Adipocyte (in vitro differentiated cells): ENCODE measurements around the gene JADE1.
A peak's percentile ranks its signal among the peaks of the same experiment; 100 is the strongest.

ENCODE experiments used
- DNase-seq: peaks from one replicate; pipeline ENCODE4 v3.0.0-alpha.2; 2015; ENCODE audit warnings: low read depth
- H3K27me3 ChIP-seq: replicated peaks from 2 replicates; pipeline ENCODE4 v1.7.0; 2013; ENCODE audit warnings: mild to moderate bottlenecking, low read length, moderate library complexity; ENCODE audit not compliant: control insufficient read depth, insufficient read depth
- H3K36me3 ChIP-seq: 2 replicates; pipeline ENCODE4 v1.7.0; 2013; ENCODE audit warnings: low read length, mild to moderate bottlenecking, moderate library complexity; ENCODE audit not compliant: control insufficient read depth, insufficient read depth, severe bottlenecking
- H3K4me1 ChIP-seq: 2 replicates; pipeline ENCODE4 v1.7.0; 2013; ENCODE audit warnings: mild to moderate bottlenecking, low read length, moderate library complexity; ENCODE audit not compliant: control insufficient read depth, insufficient read depth
- H3K4me3 ChIP-seq: 2 replicates; pipeline ENCODE4 v1.7.0; 2013; ENCODE audit warnings: mild to moderate bottlenecking, low read length, moderate library complexity
- H3K9ac ChIP-seq: 2 replicates; pipeline ENCODE4 v1.7.0; 2013; ENCODE audit warnings: mild to moderate bottlenecking, low read length, moderate library complexity
- H3K9me3 ChIP-seq: 2 replicates; pipeline ENCODE4 v1.7.0; 2013; ENCODE audit warnings: mild to moderate bottlenecking, low read length, moderate library complexity; ENCODE audit not compliant: control insufficient read depth

Gene JADE1

GRCh38 chr4:128809477-128810330 is at the start of gene JADE1:
Gene JADE1 (plus strand): TSS chr4:128809700. CDS start chr4:128831759, 22,059 bp downstream.
- H3K4me1 ChIP-seq: peaks cover 16% of the 10 kb centered on the region
- H3K9ac ChIP-seq: peak within 1 kb of the TSS; percentile 100
- no peaks in the 10 kb centered on the region for H3K27me3 ChIP-seq
- H3K36me3 ChIP-seq: no peaks in the 10 kb centered on the region
- no peaks in the 10 kb centered on the region for H3K9me3 ChIP-seq
- DNase-seq: peak; percentile 95
- peak within 1 kb of the TSS; percentile 99 for H3K4me3 ChIP-seq

- no peak overlapping the region for H3K4me3 ChIP-seq
- no peak overlapping the region for H3K9ac ChIP-seq
- no peaks in the 10 kb centered on the region for H3K9me3 ChIP-seq
- DNase-seq: no peak
- H3K36me3 ChIP-seq: no peaks in the 10 kb centered on the region
- peaks cover 2% of the 10 kb centered on the region for H3K4me1 ChIP-seq
- no peaks in the 10 kb centered on the region for H3K27me3 ChIP-seq
These were observed 42.7 kb upstream of the JADE1 start for GRCh38 chr4:128766781-128767180.

GRCh38 chr4:128768373-128768996 is 41.0 kb upstream of the JADE1 start:
- DNase-seq: no peak
- no peak overlapping the region for H3K9ac ChIP-seq
- H3K9me3 ChIP-seq: no peaks in the 10 kb centered on the region
- H3K27me3 ChIP-seq: no peaks in the 10 kb centered on the region
- no peak overlapping the region for H3K4me3 ChIP-seq
- H3K36me3 ChIP-seq: no peaks in the 10 kb centered on the region
- peaks cover 2% of the 10 kb centered on the region for H3K4me1 ChIP-seq

GRCh38 chr4:128769011-128769410 is 40.5 kb upstream of the JADE1 start:
- Histone ChIP-seq H3K36me3 (no peaks in the 10 kb centered on the region), H3K4me3 (no peak overlapping the region), H3K27me3 (no peaks in the 10 kb centered on the region), H3K4me1 (peaks cover 2% of the 10 kb centered on the region), H3K9me3 (no peaks in the 10 kb centered on the region), H3K9ac (no peak overlapping the region)
- no peak for DNase-seq

DNA sequence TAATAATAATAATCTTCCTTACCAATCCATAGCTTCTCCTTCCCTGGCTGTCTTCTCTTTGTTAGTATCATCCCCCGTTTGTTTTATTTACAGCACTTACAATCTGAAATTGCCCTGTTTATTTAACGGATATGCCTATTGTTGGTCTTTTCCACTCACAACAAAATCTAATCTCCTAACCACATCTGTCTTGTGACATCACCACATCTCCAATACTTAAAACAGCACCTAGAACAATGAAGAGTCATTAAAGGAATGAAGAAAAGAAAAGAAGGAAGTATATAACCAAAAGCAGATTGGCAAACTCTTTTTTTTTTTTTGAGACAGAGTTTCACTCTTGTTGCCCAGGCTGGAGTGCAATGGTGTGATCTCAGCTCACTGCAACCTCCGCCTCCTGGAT is 38.7 kb upstream of the JADE1 start:
- Histone ChIP-seq H3K4me1 (peaks cover 2% of the 10 kb centered on the region), H3K36me3 (no peaks in the 10 kb centered on the region), H3K9me3 (no peaks in the 10 kb centered on the region), H3K9ac (no peak overlapping the region), H3K27me3 (no peaks in the 10 kb centered on the region), H3K4me3 (no peak overlapping the region)
- DNase-seq: no peak

GRCh38 chr4:128775477-128775876 is 34.0 kb upstream of the JADE1 start:
- H3K9me3 ChIP-seq: no peaks in the 10 kb centered on the region
- H3K4me1 ChIP-seq: peaks cover 12% of the 10 kb centered on the region
- H3K27me3 ChIP-seq: no peaks in the 10 kb centered on the region
- H3K36me3 ChIP-seq: no peaks in the 10 kb centered on the region
- no peak overlapping the region for H3K4me3 ChIP-seq
- H3K9ac ChIP-seq: no peak overlapping the region
- no peak for DNase-seq

GRCh38 chr4:128775916-128776315 is 33.6 kb upstream of the JADE1 start:
- no peaks in the 10 kb centered on the region for H3K9me3 ChIP-seq
- H3K9ac ChIP-seq: no peak overlapping the region
- H3K4me1 ChIP-seq: peaks cover 12% of the 10 kb centered on the region
- no peak overlapping the region for H3K4me3 ChIP-seq
- H3K27me3 ChIP-seq: no peaks in the 10 kb centered on the region
- no peaks in the 10 kb centered on the region for H3K36me3 ChIP-seq
- no peak for DNase-seq

- peak; percentile 80 for DNase-seq
- Histone ChIP-seq H3K4me1 (peaks cover 14% of the 10 kb centered on the region), H3K27me3 (no peaks in the 10 kb centered on the region), H3K9ac (peak overlapping the region; percentile 13), H3K4me3 (no peak overlapping the region), H3K9me3 (no peaks in the 10 kb centered on the region), H3K36me3 (no peaks in the 10 kb centered on the region)
These were observed 32.7 kb upstream of the JADE1 start for GRCh38 chr4:128776794-128777216.

GRCh38 chr4:128780688-128781087 is 28.8 kb upstream of the JADE1 start:
- DNase-seq: no peak
- no peaks in the 10 kb centered on the region for H3K36me3 ChIP-seq
- peaks cover 32% of the 10 kb centered on the region for H3K4me1 ChIP-seq
- H3K9ac ChIP-seq: no peak overlapping the region
- no peak overlapping the region for H3K4me3 ChIP-seq
- no peaks in the 10 kb centered on the region for H3K27me3 ChIP-seq
- no peaks in the 10 kb centered on the region for H3K9me3 ChIP-seq

GRCh38 chr4:128782076-128782715 is 27.3 kb upstream of the JADE1 start:
- H3K9me3 ChIP-seq: no peaks in the 10 kb centered on the region
- no peak for DNase-seq
- H3K27me3 ChIP-seq: no peaks in the 10 kb centered on the region
- H3K4me3 ChIP-seq: peak overlapping the region; percentile 43
- H3K9ac ChIP-seq: peak overlapping the region; percentile 81
- peaks cover 22% of the 10 kb centered on the region for H3K4me1 ChIP-seq
- no peaks in the 10 kb centered on the region for H3K36me3 ChIP-seq

DNA sequence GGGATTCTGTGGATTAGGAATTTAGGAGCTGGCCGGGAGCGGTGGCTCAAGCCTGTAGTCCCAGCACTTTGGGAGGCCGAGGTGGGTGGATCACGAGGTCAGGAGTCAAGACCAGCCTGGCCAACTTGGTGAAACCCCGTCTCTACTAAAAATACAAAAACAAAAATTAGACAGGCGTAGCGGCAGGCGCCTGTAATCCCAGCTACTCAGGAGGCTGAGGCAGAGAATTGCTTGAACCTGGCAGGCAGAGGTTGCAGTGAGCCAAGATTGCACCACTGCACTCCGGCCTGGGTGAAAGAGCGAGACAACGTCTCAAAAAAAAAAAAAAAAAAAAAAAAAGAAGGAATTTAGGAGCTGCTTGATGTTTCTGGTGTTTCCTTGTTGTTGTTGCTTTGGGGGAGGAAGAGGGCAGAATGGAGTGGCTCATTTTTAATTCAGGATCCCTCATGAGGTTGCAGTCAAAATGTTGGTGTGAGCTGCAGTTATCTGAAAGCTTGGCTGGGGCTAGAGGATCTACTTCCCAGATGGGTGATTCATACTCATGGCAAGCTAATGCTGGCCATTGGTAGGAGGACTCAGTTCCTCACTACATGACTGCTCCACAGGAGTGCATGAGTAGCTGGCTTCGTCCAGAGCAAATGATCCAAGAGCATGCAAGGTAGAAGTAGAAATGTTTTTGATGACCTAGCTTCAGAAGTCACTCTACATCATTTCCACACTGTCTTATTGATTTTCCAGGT is 26.5 kb upstream of the JADE1 start:
- no peaks in the 10 kb centered on the region for H3K9me3 ChIP-seq
- peak overlapping the region; percentile 81 for H3K9ac ChIP-seq
- H3K27me3 ChIP-seq: no peaks in the 10 kb centered on the region
- no peak for DNase-seq
- no peaks in the 10 kb centered on the region for H3K36me3 ChIP-seq
- peak overlapping the region; percentile 43 for H3K4me3 ChIP-seq
- H3K4me1 ChIP-seq: peaks cover 20% of the 10 kb centered on the region
